H1 (cell line): ENCODE measurements around the gene TMEM125. TPM values are rescaled to one million over a fixed set of nuclear protein-coding genes. Genes with fewer than 3 reads are reported as not detected.

Experiments used
- CTCF ChIA-PET: fragments of 300-600 bp; sonication (Branson Sonifier 250); formaldehyde crosslinking; loops from one replicate; lab custom pipeline; 2021; ENCODE audit not compliant: partially characterized antibody; lab: Charles Lee
- POLR2A ChIA-PET: fragments of 300-600 bp; sonication (Branson Sonifier 250); formaldehyde crosslinking; loops from one replicate; lab custom pipeline; 2021; ENCODE audit warnings: inconsistent platforms; ENCODE audit not compliant: partially characterized antibody; lab: Charles Lee
- DNase-seq, 2 experiments: peaks; one replicate each; pipeline versions ENCODE4 v3.0.0 to v3.0.0-alpha.2; 2010 to 2022; ENCODE audit warnings: low spot score in 2 of 2, low read depth in 1 of 2, mixed read lengths in 1 of 2
- FAIRE-seq: peaks from 2 replicates; lab custom pipeline; 2011; peaks lifted over from hg19 to GRCh38; lab: Jason Lieb, UNC
- H2AFZ ChIP-seq: 2 replicates; pipeline ENCODE4 v1.8.1; 2012; ENCODE audit warnings: low read length, inconsistent platforms
- H2AK5ac ChIP-seq: 2 replicates; pipeline ENCODE4 v1.6.1; 2013; ENCODE audit warnings: low read depth, low read length
- H2BK120ac ChIP-seq: replicated peaks from 2 replicates; pipeline ENCODE3; 2013; ENCODE audit warnings: low read depth, low read length, inconsistent platforms
- H2BK12ac ChIP-seq: 2 replicates; pipeline ENCODE4 v1.6.1; 2013; ENCODE audit warnings: low read depth, low read length
- H2BK15ac ChIP-seq: 2 replicates; pipeline ENCODE4 v1.6.1; 2013; ENCODE audit warnings: low read length
- H2BK20ac ChIP-seq: 2 replicates; pipeline ENCODE4 v1.6.1; 2013; ENCODE audit warnings: low read length
- H2BK5ac ChIP-seq: 2 replicates; pipeline ENCODE4 v1.6.1; 2013; ENCODE audit warnings: low read depth, low read length
- H3K14ac ChIP-seq: 2 replicates; pipeline ENCODE4 v1.6.1; 2013; ENCODE audit warnings: inconsistent platforms; ENCODE audit not compliant: insufficient read length
- H3K18ac ChIP-seq: 2 replicates; pipeline ENCODE4 v1.6.1; 2013; ENCODE audit warnings: low read length; ENCODE audit errors: extremely low read depth
- H3K23ac ChIP-seq: 2 replicates; pipeline ENCODE4 v1.6.1; 2013; ENCODE audit warnings: inconsistent platforms; ENCODE audit not compliant: insufficient read length
- H3K23me2 ChIP-seq: 2 replicates; pipeline ENCODE4 v1.6.1; 2013; ENCODE audit warnings: low read depth, low read length
- H3K27ac ChIP-seq: 2 replicates; pipeline ENCODE4 v1.6.1; 2011; ENCODE audit warnings: low read depth, low read length, inconsistent platforms
- H3K27me3 ChIP-seq, 4 experiments: replicated peaks in 1 of 4; 1 replicate in 1 of 4; 2 replicates in 3 of 4; pipeline versions ENCODE4 v1.6.1 to v1.8.1; 2011 to 2013; ENCODE audit warnings: low read length in 3 of 4, mild to moderate bottlenecking in 3 of 4, inconsistent platforms in 2 of 4, mixed read lengths in 2 of 4, moderate library complexity in 1 of 4; ENCODE audit not compliant: control insufficient read depth in 3 of 4, insufficient read depth in 3 of 4; ENCODE audit errors: extremely low read depth in 1 of 4
- H3K36me3 ChIP-seq, 4 experiments: 2 replicates each; pipeline versions ENCODE4 v1.6.1 to v1.8.1; 2011 to 2013; ENCODE audit warnings: mild to moderate bottlenecking in 4 of 4, low read length in 3 of 4, moderate library complexity in 2 of 4, control low read depth in 1 of 4, inconsistent platforms in 1 of 4; ENCODE audit not compliant: insufficient read depth in 4 of 4, control insufficient read depth in 2 of 4
- H3K4ac ChIP-seq: replicated peaks from 2 replicates; pipeline ENCODE3; 2013; ENCODE audit warnings: low read length, low read depth, mixed read lengths, inconsistent platforms; ENCODE audit not compliant: insufficient read length
- H3K4me1 ChIP-seq, 4 experiments: replicated peaks in 1 of 4; 1 replicate in 1 of 4; 2 replicates in 3 of 4; pipeline versions ENCODE4 v1.6.1 to v1.8.1; 2011 to 2013; ENCODE audit warnings: low read length in 3 of 4, inconsistent platforms in 2 of 4, mixed read lengths in 1 of 4; ENCODE audit not compliant: insufficient read depth in 4 of 4, control insufficient read depth in 3 of 4
- H3K4me2 ChIP-seq, 2 experiments: 2 replicates each; pipeline versions ENCODE4 v1.6.1 to v1.8.1; 2011 to 2013; ENCODE audit warnings: low read depth in 2 of 2, low read length in 2 of 2, control low read depth in 1 of 2, inconsistent platforms in 1 of 2, mild to moderate bottlenecking in 1 of 2; ENCODE audit not compliant: insufficient read depth in 1 of 2
- H3K4me3 ChIP-seq, 4 experiments: fragments of 200-600, 300-600 bp in 1 of 4; sonication (generic), shearing (Covaris generic), sonication (Bioruptor Twin) in 1 of 4; 2 replicates each; pipeline versions ENCODE4 v1.5.1 to v1.8.1; 2011 to 2016; ENCODE audit warnings: low read length in 4 of 4, low read depth in 3 of 4, control low read depth in 2 of 4, inconsistent platforms in 2 of 4, mild to moderate bottlenecking in 2 of 4, mixed read lengths in 1 of 4, moderate library complexity in 1 of 4; ENCODE audit not compliant: insufficient read depth in 2 of 4; ENCODE audit errors: extremely low read depth in 1 of 4
- H3K56ac ChIP-seq: replicated peaks from 2 replicates; pipeline ENCODE3; 2013; ENCODE audit warnings: low read depth, mild to moderate bottlenecking, mixed read lengths, low read length, inconsistent platforms; ENCODE audit not compliant: insufficient read length
- H3K79me1 ChIP-seq: 2 replicates; pipeline ENCODE4 v1.6.1; 2013; ENCODE audit warnings: low read depth, low read length, control low read depth
- H3K79me2 ChIP-seq, 2 experiments: 2 replicates each; pipeline versions ENCODE4 v1.6.1 to v1.8.1; 2012 to 2013; ENCODE audit warnings: low read length in 2 of 2, mild to moderate bottlenecking in 2 of 2, inconsistent platforms in 1 of 2; ENCODE audit not compliant: insufficient read depth in 2 of 2, control insufficient read depth in 1 of 2
- H3K9ac ChIP-seq, 4 experiments: replicated peaks in 1 of 4; 1 replicate in 1 of 4; 2 replicates in 3 of 4; pipeline versions ENCODE4 v1.6.1 to v1.8.1; 2011 to 2013; ENCODE audit warnings: low read depth in 3 of 4, low read length in 3 of 4, control low read depth in 2 of 4, mild to moderate bottlenecking in 2 of 4, moderate library complexity in 2 of 4, inconsistent platforms in 1 of 4; ENCODE audit errors: extremely low read depth in 1 of 4
- H3K9me3 ChIP-seq, 2 experiments: 2 replicates each; pipeline versions ENCODE4 v1.6.1 to v1.8.1; 2012 to 2013; ENCODE audit warnings: mild to moderate bottlenecking in 2 of 2, moderate library complexity in 2 of 2, control low read depth in 1 of 2, inconsistent platforms in 1 of 2, low read depth in 1 of 2, low read length in 1 of 2, mixed read lengths in 1 of 2; ENCODE audit not compliant: insufficient read depth in 2 of 2
- H4K20me1 ChIP-seq, 2 experiments: replicated peaks in 1 of 2; 2 replicates each; pipeline versions ENCODE3 to v1.8.1; 2011 to 2013; ENCODE audit warnings: inconsistent platforms in 2 of 2, low read length in 2 of 2, mild to moderate bottlenecking in 1 of 2; ENCODE audit not compliant: insufficient read depth in 2 of 2, control insufficient read depth in 1 of 2
- H4K5ac ChIP-seq: 2 replicates; pipeline ENCODE4 v1.6.1; 2013; ENCODE audit warnings: low read length, low read depth, mixed read lengths, inconsistent platforms; ENCODE audit not compliant: insufficient read length
- H4K8ac ChIP-seq: 2 replicates; pipeline ENCODE4 v1.8.0; 2013; ENCODE audit warnings: mild to moderate bottlenecking, moderate library complexity, low read length, inconsistent platforms; ENCODE audit not compliant: insufficient read depth; ENCODE audit errors: extremely low read depth
- H4K91ac ChIP-seq: replicated peaks from 2 replicates; pipeline ENCODE3; 2013; ENCODE audit warnings: low read length, mixed read lengths, inconsistent platforms; ENCODE audit not compliant: insufficient read length
- CBX5 ChIP-seq: fragments of 300-800, 300-1000 bp; sonication (generic); IDR thresholded peaks from 2 replicates; pipeline ENCODE4 v1.7.1; 2016; ENCODE audit warnings: antibody characterized with exemption, low read length, low read depth
- E2F6 ChIP-seq: IDR thresholded peaks from 2 replicates; pipeline ENCODE4 v1.6.1; 2012; ENCODE audit warnings: inconsistent platforms
- EZH2 ChIP-seq: fragments of 200-600 bp; sonication (generic); IDR thresholded peaks from 2 replicates; pipeline ENCODE4 v1.7.1; 2012; ENCODE audit warnings: low read depth, mild to moderate bottlenecking, moderate library complexity, low read length, inconsistent platforms; ENCODE audit not compliant: severe bottlenecking
- KDM1A ChIP-seq: fragments of 200-600, 300-600 bp; sonication (generic); IDR thresholded peaks from 2 replicates; pipeline ENCODE4 v1.7.1; 2016; ENCODE audit warnings: mild to moderate bottlenecking, low read length, borderline replicate concordance
- KDM5A ChIP-seq: fragments of 200-600 bp; IDR thresholded peaks from 2 replicates; pipeline ENCODE4 v1.7.1; 2012; ENCODE audit warnings: mild to moderate bottlenecking, low read length, inconsistent platforms, mixed read lengths
- RFX5 ChIP-seq: IDR thresholded peaks from 2 replicates; pipeline ENCODE4 v1.6.1; 2011; ENCODE audit warnings: low read depth, low read length, improper control_type of control experiment, borderline replicate concordance
- TAF1 ChIP-seq: IDR thresholded peaks from 2 replicates; pipeline ENCODE4 v1.6.1; 2011; ENCODE audit warnings: mild to moderate bottlenecking, low read depth, low read length
- YY1 ChIP-seq: IDR thresholded peaks from 2 replicates; pipeline ENCODE4 v1.6.1; 2011; ENCODE audit warnings: low read depth, mild to moderate bottlenecking, low read length
- WGBS, 2 experiments: shearing (Covaris generic) in 1 of 2; methylation state at CpG; one replicate each; pipeline versions ENCODE4 v1.1.6 to v1.1.7; 2013 to 2015; ENCODE audit warnings: low lambda C conversion rate in 2 of 2, mixed read lengths in 2 of 2, inconsistent platforms in 1 of 2, low coverage in 1 of 2, missing lambda C conversion rate in 1 of 2; ENCODE audit not compliant: insufficient replicate concordance in 2 of 2, insufficient coverage in 1 of 2, insufficient read length in 1 of 2; ENCODE audit errors: extremely low coverage in 1 of 2, missing lambda C conversion rate in 1 of 2; 5-methylcytosine and 5-hydroxymethylcytosine counted together
- polyA plus RNA-seq, 7 experiments: library from polyadenylated mRNA; depleted of rRNA in 3 of 7; stranded (reverse) in 5 of 7; unstranded in 2 of 7; fragments of >200 nt in 5 of 7; fragments of 200-250 nt in 2 of 7; gene quantifications; 1 replicate in 5 of 7; 2 replicates in 1 of 7; 4 replicates in 1 of 7; pipeline versions ENCODE4 v1.2.1 to v1.2.3, GENCODE V29; 2011 to 2013; ENCODE audit warnings: missing spikeins in 2 of 7, mixed read lengths in 2 of 7
- total RNA-seq: library from RNA; stranded (reverse); fragmentation: NEBNext Ultra II Directional; extraction: Animal tissue kit (Norgen Biotek cat#: 25700); gene quantifications from 2 replicates; pipeline ENCODE4 v1.2.1, GENCODE V29; 2021

Gene TMEM125
- total and polyA plus RNA-seq, 2 of the 8 experiments (the other 6 are each of a cell fraction or from before 2014, with no cell fraction given), result 26.5 to 46.7 TPM

GRCh38 chr1:43292216-43292615, 22.4 kb downstream of the TMEM125 start:
- H2BK12ac ChIP-seq, result no peak overlapping the region
- H3K79me1 ChIP-seq, result no peaks in the 10 kb centered on the region
- no peaks in the 10 kb centered on the region for H4K20me1 ChIP-seq
- FAIRE-seq (no peak), DNase-seq (no peak)
- no peak overlapping the region for H3K4ac ChIP-seq
- no peak overlapping the region for H3K14ac ChIP-seq
- no peak overlapping the region for H3K23ac ChIP-seq
- H3K18ac ChIP-seq, result no peak overlapping the region
- ChIA-PET POLR2A (interaction anchor here (5.0 kb wide), 1 partner anchor 66 kb away, joined by 19 read pairs; the partner anchor contains the start of gene CDC20), CTCF (interaction anchor here (0.9 to 1.5 kb wide), 2 partner anchors 26 to 66 kb away, joined by 3 read pairs; no protein-coding TSS in a partner anchor)
- no peak overlapping the region for H3K9ac ChIP-seq
- H3K79me2 ChIP-seq, result no peaks in the 10 kb centered on the region
- H2AK5ac ChIP-seq, result no peak overlapping the region
- H2BK120ac ChIP-seq, result no peak overlapping the region
- TF ChIP-seq EZH2 (no peak), KDM1A (no peak), KDM5A (no peak), YY1 (no peak), E2F6 (no peak), CBX5 (no peak), RFX5 (no peak), TAF1 (no peak)
- no peak overlapping the region for H3K4me2 ChIP-seq
- H2BK15ac ChIP-seq, result no peak overlapping the region
- no peaks in the 10 kb centered on the region for H3K27me3 ChIP-seq
- WGBS, 2 experiments, result 77% methylated on average over 7 of the region's 7 CpGs; no CpG with 5 or more reads in 1 of the 2 experiments
- H2AFZ ChIP-seq, result no peak overlapping the region
- H3K27ac ChIP-seq, result no peak overlapping the region
- H2BK5ac ChIP-seq, result no peak overlapping the region
- no peaks in the 10 kb centered on the region for H3K36me3 ChIP-seq
- H3K9me3 ChIP-seq, result no peaks in the 10 kb centered on the region
- no peaks in the 10 kb centered on the region; the same call in 1 of the 2 replicates for H3K23me2 ChIP-seq
- no peak overlapping the region for H4K8ac ChIP-seq
- H3K56ac ChIP-seq, result no peak overlapping the region
- H3K4me3 ChIP-seq, result no peak overlapping the region
- H4K91ac ChIP-seq, result no peak overlapping the region
- no peak overlapping the region for H2BK20ac ChIP-seq
- no peak overlapping the region for H4K5ac ChIP-seq
- peaks cover 0 to 8% (median 4%) of the 10 kb centered on the region in 4 experiments; a peak in 4 of 7 replicates for H3K4me1 ChIP-seq
